ENCODE results near the gene NOXA1.

Gene NOXA1

DNA sequence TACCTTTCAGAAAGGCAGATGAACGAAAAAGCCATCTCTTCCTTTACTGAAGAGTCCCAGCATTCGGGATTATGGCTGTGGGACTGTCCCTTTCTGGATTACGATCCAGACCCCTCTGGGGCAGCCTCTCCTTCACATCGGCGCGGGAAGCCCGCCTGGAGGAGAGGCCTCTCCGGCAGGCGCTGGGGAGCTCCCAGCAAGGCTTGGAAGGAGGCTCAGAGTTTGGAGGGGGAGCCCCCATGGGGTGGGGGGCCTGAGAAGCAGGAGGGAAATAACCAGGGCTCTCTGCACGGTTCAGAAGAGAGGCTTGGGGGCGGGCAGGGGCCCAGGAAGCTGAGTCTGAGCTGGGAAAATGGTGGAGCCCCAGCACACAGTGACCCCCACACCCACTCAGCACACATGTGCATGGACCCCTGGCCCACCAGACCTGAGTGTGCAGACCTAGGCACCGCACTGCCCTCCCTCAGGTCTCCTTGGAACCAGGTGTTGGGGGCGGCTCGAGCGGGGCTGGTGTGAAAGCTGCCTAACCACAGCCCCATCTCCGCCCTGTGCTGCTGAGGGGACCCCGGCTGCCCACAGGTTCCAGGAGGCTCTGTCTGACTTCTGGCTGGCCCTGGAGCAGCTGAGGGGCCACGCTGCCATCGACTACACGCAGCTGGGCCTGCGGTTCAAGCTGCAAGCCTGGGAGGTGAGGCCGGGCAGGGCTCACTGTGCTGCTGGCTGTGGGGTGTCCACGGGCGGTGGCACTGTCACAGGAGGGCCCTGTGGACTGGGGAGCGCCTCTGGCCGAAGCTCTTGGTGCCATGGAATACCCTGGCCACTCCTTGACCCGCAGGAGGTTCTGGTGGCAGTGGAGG, 4.5 kb downstream of the NOXA1 start:
- no peak for DNase-seq

DNA sequence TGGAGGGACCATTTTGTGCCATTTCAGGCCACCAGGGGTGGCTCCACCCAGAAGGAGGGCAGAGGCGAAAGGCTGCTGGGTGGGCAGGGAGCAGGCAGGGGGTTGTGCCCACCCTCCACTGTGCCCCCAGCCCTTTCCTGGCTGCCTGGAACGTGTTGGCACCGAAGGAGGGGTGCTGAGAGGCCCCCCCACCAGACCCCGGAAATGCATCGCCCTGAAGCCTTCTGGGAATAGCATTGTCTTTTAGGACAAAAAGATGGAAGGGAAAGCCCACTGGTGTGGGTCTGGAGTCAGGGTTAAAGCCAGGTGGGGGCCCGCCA, 5.1 kb downstream of the NOXA1 start:
- DNase-seq = no peak

DNA sequence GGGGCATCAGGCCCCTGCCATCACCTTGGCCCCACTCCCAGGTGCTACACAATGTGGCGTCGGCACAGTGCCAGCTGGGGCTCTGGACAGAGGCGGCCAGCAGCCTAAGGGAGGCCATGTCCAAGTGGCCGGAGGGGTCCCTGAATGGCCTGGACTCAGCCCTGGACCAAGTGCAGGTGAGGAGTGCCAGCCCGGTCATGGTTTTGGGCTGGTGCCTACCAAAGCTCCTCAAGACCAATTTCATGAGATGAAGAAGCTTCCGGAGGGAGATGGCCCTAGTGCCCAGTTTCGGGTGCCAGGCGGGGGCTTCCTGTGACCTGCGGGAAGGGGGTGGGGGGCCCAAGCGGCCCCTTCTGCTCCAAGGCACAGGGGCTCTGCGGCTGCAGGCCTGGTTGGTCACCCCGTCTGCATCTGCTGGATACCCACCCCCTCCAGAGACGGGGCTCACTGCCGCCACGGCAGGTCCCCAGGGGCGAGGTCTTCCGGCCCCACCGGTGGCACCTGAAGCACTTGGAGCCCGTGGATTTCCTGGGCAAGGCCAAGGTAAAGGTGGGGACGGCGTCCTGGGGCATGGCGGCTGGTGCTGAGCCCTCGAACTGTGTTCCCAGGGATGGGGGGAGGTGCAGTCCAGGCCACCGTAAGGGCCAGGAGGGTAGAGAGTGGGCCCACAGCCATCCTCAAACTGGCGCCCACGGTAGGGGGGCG, 5.8 kb downstream of the NOXA1 start:
- DNase-seq = no peak

DNA sequence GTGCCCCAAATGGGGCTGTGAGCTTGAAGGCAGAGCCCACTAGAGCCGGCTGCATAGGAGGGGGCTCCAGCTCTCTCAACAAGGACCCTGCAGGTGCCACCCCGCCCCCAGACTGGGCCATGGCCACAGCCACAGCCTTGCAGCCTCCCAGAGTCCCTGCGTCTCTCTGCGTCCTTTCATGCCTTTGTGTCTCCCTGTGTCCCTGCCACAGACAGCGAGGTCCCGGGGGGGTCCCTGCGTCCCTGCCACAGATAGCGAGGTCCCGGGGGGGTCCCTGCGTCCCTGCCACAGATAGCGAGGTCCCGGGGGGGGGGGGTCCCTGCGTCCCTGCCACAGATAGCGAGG, 6.3 kb downstream of the NOXA1 start:
- no peak for DNase-seq

DNA sequence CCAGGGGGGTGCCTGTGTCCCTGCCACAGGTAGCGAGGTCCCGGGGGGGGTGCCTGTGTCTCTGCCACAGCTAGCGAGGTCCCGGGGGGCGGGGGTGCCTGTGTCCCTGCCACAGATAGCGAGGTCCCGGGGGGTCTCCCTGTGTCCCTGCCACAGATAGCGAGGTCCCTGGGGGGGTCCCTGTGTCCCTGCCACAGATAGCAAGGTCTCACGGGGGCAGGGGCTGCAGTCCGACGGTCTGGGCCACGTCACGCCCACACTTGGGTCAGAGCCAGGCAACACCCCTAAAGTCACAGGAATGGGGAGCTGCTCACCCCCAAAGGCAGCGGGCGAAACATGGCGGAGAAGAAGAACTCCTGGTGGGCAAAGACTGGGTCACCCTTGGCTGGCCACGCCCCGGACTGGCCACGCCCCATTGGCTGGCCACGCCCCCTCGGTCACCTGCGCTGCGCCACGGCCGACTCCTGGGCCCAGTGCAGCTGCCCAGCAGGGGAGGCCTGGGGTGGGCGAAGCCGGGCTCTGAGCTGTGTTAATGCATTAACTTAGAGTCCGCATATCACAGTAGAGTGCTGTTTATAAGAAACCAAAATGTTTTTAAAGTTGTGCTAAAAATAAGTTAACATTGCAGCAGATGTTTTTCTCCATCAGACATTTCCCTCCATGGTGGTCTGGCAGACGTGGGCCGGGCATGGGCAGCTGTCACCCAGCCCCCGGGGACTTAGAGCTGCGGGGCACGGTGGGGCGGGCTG, 7.0 kb downstream of the NOXA1 start:
- no peak for DNase-seq

DNA sequence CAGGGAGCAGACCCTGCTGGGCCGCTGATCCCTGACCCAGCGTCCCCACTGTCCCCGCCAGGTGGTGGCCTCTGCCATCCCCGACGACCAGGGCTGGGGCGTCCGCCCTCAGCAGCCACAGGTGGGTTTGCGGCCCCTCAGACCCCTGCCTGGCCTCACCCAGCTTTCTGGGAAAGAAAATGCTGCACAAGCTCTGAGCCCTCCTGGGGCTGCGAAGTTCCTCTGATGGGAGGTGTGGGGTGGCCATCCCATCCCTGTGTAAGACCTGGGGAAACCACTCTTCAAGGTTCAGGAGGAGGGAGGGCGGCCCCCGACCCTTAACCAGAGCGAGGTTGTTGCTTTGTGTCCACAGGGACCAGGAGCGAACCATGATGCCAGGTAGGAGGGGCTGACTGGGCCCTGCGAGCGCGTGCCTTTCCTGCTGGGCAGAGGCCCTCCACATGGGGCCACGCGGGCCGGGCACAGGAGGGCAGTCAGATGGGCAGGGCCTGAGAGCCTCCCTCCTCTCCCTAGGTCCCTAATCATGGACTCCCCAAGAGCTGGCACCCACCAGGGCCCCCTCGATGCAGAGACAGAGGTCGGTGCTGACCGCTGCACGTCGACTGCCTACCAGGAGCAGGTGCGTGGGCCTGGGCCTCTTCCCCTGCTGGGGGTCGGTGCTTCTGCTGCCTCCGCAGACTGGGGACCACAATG, 7.7 kb downstream of the NOXA1 start:
- DNase-seq = no peak

DNA sequence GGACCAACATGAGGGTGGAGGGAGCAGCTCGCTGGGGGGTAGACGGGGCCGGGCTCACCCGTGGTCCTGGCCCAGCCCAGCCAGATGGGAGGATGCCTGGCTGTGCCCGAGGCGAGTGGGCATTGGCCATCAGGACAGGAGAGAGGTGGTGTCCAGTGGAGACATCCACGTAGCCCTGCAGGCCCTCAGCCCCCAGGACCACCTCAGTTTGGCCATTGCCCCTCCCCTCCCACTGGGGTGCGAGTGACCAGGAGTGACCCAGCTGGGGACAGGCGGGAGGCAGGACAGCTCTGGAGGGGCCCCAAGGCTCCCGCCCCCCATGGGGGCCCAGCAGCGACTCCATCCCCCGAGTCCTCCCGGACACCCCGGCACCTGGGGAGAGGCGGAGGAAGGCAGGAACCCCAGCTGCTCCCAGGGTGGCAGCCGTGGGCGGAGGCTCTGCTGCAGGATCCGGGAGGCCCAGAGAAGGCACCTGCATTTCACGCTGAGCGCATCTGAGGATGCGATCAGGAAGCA, 8.3 kb downstream of the NOXA1 start:
- DNase-seq = no peak

DNA sequence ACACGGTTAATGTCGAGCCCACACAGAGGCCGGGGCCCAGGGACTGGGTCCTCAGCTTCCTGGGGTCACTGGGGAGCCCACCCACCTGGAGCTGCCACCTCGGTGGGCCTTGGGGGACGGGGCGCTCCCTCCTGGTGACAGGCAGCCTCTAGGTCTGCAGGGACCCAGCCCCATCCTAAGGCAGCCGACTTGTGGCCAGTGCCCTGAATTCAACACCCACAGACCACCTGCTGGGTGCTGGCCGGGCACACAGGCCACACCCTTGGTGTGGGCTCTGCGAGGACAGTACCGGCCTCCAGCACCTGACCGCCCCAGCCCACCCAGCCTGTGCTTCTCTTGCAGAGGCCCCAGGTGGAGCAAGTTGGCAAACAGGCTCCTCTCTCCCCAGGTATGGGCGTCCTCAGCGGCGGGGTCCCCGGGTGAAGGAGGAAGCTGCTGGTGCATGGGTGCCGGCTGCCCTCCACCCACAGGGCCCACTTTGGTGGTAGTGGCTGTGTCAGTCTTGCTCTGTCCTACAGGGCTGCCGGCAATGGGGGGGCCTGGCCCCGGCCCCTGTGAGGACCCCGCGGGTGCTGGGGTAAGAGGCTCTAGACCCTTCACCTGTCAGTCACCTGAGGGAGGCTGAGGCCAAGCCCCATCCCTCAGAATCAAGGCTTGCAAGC, 9.6 kb downstream of the NOXA1 start:
- no peak for DNase-seq

DNA sequence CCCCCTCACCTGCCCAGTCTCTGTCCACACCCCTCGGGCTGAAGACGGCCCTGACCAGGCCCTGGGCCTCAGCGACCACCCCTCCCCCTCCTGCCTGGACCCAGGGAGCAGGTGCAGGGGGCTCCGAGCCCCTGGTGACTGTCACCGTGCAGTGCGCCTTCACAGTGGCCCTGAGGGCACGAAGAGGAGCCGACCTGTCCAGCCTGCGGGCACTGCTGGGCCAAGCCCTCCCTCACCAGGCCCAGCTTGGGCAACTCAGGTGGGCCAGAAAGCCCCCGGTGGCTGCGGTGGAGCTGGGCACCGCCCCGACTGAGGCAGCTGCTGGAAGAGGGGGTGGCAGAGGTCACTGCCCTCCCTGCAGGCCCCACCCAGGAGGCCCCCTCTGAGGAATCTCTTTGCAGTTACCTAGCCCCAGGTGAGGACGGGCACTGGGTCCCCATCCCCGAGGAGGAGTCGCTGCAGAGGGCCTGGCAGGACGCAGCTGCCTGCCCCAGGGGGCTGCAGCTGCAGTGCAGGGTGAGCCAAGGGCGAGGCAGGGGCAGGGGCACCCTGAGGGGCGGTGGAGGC, 10.2 kb downstream of the NOXA1 start:
- DNase-seq = no peak

DNA sequence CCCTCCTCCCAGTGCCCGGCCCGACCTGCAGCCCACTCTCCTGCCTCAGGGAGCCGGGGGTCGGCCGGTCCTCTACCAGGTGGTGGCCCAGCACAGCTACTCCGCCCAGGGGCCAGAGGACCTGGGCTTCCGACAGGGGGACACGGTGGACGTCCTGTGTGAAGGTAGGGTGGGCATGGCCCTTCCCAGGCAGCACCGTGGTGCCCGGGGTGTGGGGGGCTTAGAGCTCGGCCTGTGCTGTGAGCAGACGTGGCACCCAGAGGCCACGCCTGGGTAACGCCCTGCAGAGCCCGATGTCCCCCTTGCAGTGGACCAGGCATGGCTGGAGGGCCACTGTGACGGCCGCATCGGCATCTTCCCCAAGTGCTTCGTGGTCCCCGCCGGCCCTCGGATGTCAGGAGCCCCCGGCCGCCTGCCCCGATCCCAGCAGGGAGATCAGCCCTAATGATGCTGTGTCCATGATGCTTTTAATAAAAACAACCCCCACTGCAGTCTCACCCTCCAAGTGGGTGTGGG, 10.8 kb downstream of the NOXA1 start:
- DNase-seq = no peak

DNA sequence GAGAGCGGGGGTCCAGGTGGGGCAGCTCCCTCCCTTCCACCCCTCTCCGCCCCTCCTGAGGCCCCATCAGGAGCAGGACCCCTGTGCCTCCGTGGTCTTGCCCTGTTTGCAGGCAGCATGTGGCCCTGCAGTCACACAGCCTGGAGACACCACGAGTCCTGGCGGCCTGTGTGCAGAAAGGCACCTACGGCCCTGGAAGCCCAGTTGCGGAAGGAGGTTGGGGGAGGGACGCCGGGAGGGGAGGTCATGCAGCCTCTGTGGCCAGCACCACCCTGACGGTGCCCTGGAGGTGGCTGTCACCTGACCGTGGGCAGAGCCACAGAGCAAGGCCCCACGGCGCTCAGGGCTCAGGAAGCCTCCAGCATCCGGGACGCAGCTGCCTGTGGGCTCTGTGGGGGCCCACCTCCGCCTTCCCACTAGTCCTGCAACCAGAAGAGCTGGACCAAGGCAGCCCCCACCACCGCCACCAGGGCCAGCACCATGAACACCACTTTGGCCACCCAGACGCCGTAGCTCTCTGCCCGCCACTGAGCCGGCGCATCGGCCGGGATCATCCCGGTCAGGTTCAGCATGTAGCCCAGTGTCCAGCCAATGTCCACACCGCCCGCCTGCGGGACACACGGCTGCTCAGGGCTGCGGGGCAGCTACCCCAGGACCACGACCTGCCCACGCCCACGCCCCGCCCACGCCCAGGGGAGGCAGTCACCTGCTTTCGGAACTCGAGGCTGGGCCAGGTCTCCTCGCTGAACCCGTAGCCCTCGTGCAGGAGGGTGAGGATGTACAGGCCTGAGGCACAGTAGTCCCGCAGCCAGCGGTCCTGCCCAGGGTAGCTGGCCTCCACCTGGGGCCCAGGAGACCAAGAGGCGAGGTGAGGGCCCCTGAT, 11.5 kb downstream of the NOXA1 start:
- no peak for DNase-seq

DNA sequence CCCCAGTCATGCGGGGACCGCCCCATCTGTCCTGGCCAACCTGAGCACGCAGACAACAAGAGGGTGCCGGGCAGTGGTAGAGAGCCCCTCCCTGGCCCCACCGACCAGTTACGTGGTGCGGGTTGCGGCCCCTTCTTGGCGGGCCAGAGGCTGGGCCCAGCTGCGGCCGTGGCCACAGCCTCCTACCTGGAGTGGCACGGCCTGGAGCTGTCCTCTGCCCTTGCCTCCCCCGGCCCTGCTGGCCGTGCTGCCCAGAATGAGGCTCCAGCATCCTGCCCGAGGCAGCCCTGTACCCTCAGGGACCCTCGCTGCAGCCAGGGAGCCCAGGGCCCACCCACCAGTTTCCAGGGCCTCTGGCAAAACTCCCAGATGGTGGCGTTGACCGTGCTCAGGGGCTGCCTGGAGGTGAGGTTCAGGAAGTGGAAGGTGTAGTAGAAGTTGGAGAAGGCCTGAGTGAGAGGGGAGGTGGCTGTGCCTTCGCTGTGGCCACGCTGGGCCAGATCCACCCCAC, 12.2 kb downstream of the NOXA1 start:
- no peak for DNase-seq

DNA sequence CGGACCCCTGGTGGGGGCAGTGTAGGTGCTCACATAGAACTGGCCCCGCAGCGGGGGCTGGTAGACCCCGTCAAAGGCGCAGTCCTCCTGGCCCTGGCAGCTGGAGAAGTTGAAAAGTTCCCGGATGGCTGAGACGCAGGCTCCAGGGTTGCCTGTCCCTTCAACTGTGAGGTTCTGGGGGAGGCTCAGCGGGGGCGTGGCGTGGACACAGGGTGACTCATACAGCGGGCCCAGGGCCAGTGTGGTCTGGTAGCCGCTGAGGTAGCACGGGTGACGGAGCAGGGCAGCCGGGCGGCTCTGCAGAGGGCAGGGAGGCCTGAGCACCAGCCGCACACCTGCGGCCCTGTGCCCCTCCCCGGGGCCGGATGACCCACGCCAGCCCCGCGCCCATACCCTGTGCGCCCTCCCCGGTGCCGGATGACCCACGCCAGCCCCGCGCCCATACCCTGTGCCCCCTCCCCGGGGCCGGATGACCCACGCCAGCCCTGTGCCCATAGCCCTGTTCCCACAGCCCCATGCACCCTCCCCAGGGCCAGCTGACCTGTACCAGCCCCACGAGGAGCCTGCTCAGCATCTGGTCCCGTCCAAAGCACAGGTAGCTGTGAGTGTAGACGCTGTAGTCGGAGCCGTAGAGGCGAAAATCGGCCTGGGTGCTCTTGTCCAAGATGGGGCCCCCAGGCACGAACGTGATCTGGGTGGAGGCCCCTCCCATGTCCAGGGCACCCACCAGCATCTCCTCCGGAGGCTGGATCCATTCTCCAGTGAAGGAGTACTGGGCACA, 13.0 kb downstream of the NOXA1 start:
- DNase-seq = peak; percentile 43

DNA sequence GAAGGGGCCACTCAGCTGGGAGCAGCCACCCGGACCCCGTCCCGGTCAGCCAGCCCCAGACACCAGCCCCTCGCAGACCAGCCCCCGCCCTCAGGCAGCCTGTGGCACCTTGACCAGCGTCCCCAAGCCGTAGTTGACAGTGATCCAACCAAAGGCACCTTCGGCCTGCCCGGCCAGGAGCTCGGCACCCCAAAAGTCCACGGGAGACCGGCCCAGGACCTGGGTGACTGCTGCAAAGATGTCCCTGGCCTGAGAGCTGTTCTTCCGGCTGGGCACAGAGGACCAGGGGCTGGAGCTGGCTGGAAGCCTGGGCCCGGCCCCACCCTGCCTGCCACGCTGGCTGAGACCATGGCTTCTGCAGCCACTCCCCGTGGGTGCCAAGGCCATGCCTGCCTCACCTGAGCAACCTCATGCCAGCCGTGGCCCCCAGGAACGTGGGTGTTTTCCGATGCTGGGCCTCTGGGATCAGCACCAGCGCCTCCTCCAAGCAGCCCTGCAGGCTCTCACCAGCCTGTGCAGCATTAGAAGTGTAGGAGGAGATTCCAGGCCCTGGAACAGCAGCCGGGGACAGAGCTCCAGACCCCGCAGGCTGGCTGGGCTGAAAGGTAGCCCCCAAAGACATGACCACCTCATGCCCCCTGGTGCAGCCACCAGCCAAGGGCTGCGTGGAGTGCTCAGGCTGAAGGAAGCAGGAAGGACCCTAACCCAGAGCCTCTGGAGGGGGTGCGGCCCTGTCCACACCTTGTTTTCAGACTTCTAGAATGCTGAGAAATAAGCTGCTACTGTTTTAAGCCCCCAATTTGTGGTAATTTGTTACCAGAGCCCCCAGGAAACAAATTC, 13.8 kb downstream of the NOXA1 start:
- DNase-seq = no peak

DNA sequence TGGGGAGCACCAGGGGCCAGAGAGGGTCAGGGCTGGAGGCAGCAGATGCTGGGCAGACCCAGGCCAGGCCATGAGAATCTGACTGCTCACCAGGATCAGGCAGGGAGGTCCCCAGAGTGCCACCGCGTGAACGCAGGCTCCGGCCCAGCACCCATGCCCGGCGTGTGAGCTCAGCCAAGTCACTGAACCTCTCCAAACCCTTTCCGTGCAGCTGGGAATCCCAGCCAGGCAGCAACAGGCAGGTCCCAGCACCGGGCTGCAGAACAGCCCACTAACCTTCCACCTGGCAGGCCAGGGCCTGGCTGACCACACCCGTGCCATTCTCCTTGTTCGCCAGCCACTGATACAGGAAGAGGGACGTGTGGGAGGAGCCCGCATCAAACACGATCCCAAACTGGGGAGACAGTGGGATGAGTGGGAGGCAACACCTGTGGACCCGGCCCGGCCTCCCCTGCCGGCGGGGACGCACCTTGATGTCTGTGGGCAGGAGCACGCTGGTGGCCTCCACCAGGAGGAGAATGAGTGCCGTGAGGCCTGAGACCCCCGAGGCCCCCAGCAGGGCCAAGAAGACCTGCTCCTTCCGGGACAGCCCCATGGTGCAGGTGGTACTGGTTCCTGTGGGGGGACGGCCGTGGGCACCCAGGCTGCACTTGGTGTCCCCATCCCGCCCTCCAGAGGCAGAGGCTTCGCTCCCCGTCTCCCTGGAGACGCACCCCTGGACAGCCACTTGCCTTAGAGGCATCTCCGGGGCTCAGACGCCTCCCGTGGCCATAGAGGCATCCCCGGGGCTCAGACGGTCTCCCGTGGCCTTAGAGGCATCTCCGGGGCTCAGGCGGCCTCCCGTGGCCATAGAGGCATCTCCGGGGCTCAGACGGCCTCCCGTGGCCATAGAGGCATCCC, 14.7 kb downstream of the NOXA1 start:
- no peak for DNase-seq

DNA sequence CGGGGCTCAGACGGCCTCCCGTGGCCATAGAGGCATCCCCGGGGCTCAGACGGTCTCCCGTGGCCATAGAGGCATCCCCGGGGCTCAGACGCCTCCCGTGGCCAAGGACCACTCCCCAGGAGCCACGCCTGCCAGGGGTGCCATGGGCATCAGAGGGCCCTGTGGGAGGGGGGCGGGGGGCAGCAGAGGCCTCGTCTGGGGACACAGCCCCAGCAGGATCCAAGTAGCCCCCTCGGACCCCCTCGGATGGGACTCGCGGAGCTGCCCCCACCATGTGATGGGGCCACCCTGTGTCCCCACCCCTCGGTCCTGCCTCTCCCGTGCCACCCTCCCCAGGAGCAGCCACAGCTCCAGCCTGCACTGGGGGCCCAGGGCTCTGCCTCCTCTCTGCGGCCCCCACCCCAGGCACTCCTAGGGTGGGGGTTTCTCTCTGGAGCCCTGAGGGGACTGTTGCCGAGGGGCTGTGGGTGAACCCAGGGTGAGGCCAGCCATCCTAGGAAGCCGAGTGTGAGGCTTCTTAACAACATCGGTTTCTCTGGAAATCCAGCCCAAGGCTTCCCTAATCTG, 15.5 kb downstream of the NOXA1 start:
- DNase-seq = no peak

DNA sequence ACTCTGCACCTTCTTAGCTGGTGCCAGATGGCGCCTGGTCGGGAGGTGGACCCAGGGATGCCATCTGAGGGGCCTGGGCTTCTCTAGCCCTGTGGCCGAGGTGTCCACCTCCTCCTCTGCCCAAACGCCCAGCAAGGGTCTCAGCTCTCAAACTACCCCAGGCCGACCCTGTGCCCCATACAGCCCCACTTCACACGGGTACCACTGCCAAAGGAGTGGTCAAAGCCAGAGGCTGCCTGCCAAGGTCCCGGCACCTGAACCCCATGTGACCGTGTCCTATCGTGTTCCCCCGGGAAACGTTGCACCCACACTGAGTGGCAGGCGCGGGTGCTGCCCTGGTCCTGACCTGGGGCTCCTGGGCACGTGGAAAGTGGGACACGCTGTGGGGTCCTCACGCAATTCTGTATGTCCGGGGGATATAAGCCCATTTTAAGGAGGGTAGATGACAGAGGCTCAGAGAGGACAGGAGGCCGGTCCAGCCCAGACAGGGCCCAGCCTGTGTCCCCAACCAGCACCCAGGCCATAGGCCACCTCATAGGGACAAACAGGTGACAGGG, 16.0 kb downstream of the NOXA1 start:
- no peak for DNase-seq
